Kidney (tissue), 14 donors: ENCODE data around the gene NLRP14. TPM values are rescaled to one million over a fixed set of nuclear protein-coding genes. Genes with fewer than 3 reads are reported as not detected.
A peak's percentile ranks its signal among the peaks of the same experiment; 100 is the strongest.

Source experiments
- DNase-seq, 5 donors: peaks; one replicate each; pipeline ENCODE4 v3.0.0-alpha.2; 2013 to 2020
- FAIRE-seq: peaks from 2 replicates; lab custom pipeline; 2012; peaks lifted over from hg19 to GRCh38; lab: Jason Lieb, UNC
- H3K27ac ChIP-seq, 2 donors: one replicate each; pipeline ENCODE4 v1.7.0; 2013; ENCODE audit warnings: low read depth in 2 of 2, low read length in 2 of 2, inconsistent platforms in 1 of 2
- H3K27me3 ChIP-seq: one replicate; pipeline ENCODE4 v1.7.1; 2013; ENCODE audit warnings: low read length, inconsistent platforms; ENCODE audit not compliant: control insufficient read depth, insufficient read depth
- H3K36me3 ChIP-seq, 3 donors: one replicate each; pipeline versions ENCODE4 v1.7.0 to v1.7.1; 2013; ENCODE audit warnings: low read length in 3 of 3, control low read depth in 1 of 3, inconsistent platforms in 1 of 3; ENCODE audit not compliant: insufficient read depth in 3 of 3, control insufficient read depth in 2 of 3
- H3K4me1 ChIP-seq, 3 donors: one replicate each; pipeline versions ENCODE4 v1.7.0 to v1.7.1; 2013; ENCODE audit warnings: low read length in 3 of 3, inconsistent platforms in 1 of 3, low read depth in 1 of 3; ENCODE audit not compliant: control insufficient read depth in 2 of 3, insufficient read depth in 2 of 3
- H3K4me3 ChIP-seq, 3 donors: one replicate each; pipeline versions ENCODE4 v1.7.0 to v1.8.1; 2013; ENCODE audit warnings: low read length in 3 of 3, control low read depth in 1 of 3, inconsistent platforms in 1 of 3
- H3K9ac ChIP-seq, 3 donors: one replicate each; pipeline versions ENCODE4 v1.7.0 to v1.7.1; 2013; ENCODE audit warnings: low read length in 3 of 3, control low read depth in 1 of 3, inconsistent platforms in 1 of 3
- H3K9me3 ChIP-seq, 3 donors: one replicate each; pipeline versions ENCODE4 v1.7.0 to v1.7.1; 2013; ENCODE audit warnings: low read length in 3 of 3, control low read depth in 1 of 3, inconsistent platforms in 1 of 3; ENCODE audit not compliant: control insufficient read depth in 2 of 3, insufficient read depth in 1 of 3
- CTCF ChIP-seq: IDR thresholded peaks from 3 replicates; pipeline ENCODE4 v1.5.1; 2012; ENCODE audit warnings: mild to moderate bottlenecking, moderate library complexity, borderline replicate concordance; ENCODE audit not compliant: insufficient read depth; ENCODE audit errors: extremely low read depth
- intact Hi-C: fragments of 100-400 bp; cut with DNase I; formaldehyde crosslinking; loops from one replicate; pipeline ENCODE4 v1.11.1; 2022
- polyA plus RNA-seq: library from polyadenylated mRNA; stranded (reverse); fragments of 350-450 nt; fragmentation: Illumina TruSeq; extraction: RNeasy Lipid Tissue Mini Kit (QIAGEN cat#74804); gene quantifications from one replicate; pipeline ENCODE4 v1.2.3, GENCODE V29; 2014; ENCODE audit warnings: low read depth, low replicate concordance; ENCODE audit not compliant: insufficient read depth
- total RNA-seq: library from RNA; stranded (reverse); fragmentation: NEBNext Ultra II Directional; extraction: Animal tissue kit (Norgen Biotek cat#: 25700); gene quantifications from one replicate; pipeline ENCODE4 v1.2.1, GENCODE V29; 2021
- donor health status: control.
- donor health status: control.
- donor health status: control.
- donor health status: control.
- donor health status: control.
- donor health status: DM: yes; HTN: yes; CAD: no.
- donor health status: Normal renal cell carcinoma (clear cell type).

The NLRP14 gene
- total and polyA plus RNA-seq, 2 donors from 2014 or later: 0.28 to 0.47 TPM

GRCh38 chr11:7056828-7057513, 36.7 kb downstream of the NLRP14 start:
- Histone ChIP-seq H3K27ac (no peak overlapping the region), H3K9me3 (no peaks in the 10 kb centered on the region), H3K9ac (no peak overlapping the region), H3K27me3 (no peaks in the 10 kb centered on the region), H3K4me3 (no peak overlapping the region), H3K36me3 (no peaks in the 10 kb centered on the region), H3K4me1 (no peaks in the 10 kb centered on the region)
- FAIRE-seq (no peak), DNase-seq (no peak)
- no peak for TF ChIP-seq CTCF
- intact Hi-C loops: no loop called here

DNA sequence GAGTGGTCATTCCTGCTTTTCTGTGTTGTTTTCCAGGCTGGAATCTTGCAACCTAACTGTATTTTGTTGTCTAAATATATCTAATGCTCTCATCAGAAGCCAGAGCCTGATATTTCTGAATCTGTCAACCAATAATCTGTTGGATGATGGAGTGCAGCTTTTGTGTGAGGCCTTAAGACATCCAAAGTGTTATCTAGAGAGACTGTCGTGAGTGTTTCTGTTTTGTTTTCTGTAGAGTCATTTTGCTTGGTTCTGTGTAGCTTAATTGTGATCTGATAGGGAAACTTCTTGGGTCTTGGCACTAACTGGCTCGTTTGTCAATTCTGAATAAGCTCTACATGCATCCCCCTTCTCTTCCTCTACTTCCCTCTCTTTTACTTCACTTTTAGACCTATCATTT, 37.4 kb downstream of the NLRP14 start:
- Histone ChIP-seq H3K36me3 (no peaks in the 10 kb centered on the region), H3K9me3 (no peaks in the 10 kb centered on the region), H3K4me1 (no peaks in the 10 kb centered on the region), H3K9ac (no peak overlapping the region), H3K4me3 (no peak overlapping the region), H3K27ac (no peak overlapping the region), H3K27me3 (no peaks in the 10 kb centered on the region)
- FAIRE-seq: no peak
- no peak for TF ChIP-seq CTCF
- DNase-seq: no peak
- intact Hi-C loops: no loop called here

DNA sequence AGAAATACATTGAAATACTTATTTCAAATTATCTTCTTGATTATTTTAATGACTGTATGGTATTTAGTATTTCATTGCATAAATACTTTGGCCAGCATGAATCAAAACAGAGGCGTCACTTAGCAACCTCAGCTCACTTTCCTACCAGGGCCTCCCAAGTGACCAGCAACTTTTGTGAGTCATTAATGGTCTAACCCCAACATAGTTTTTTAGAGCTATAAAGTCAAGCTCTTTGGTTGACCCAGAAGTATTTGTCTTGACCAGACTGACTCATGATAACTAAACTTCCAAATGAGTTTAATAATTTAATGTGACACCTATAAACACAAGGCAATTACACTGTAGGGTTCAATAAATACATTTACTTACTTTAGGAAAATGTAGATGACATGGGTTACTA, 40.6 kb downstream of the NLRP14 start:
- Histone ChIP-seq H3K27me3 (no peaks in the 10 kb centered on the region), H3K9ac (no peak overlapping the region), H3K27ac (no peak overlapping the region), H3K36me3 (no peaks in the 10 kb centered on the region), H3K4me1 (no peaks in the 10 kb centered on the region), H3K9me3 (no peaks in the 10 kb centered on the region), H3K4me3 (no peak overlapping the region)
- intact Hi-C loops: no loop called here
- FAIRE-seq (peak; percentile 23), DNase-seq (no peak)
- TF ChIP-seq CTCF: no peak

DNA sequence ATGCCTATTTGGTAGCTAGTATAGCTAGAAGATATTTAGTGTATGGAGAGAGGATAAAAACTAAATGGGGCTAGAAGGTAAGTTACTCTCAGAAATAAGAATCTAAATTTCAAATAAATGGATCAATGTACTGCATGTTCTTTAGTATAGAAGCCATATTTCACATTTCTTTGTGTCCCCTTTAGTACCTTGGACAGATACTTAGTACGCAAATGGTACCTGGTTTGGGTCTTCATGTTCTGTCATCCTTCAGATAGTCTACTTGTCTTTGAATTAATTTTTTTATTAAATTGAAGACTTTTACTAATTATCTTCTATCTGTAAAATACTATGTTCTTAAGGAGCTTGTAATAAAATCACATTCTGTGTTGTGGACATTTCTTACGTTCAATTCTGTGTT, 42.3 kb downstream of the NLRP14 start:
- H3K4me3 ChIP-seq: no peak overlapping the region
- no peak for FAIRE-seq
- no peaks in the 10 kb centered on the region for H3K4me1 ChIP-seq
- H3K9me3 ChIP-seq: no peaks in the 10 kb centered on the region
- H3K27ac ChIP-seq: no peak overlapping the region
- H3K27me3 ChIP-seq: no peaks in the 10 kb centered on the region
- H3K9ac ChIP-seq: no peak overlapping the region
- no peak for TF ChIP-seq CTCF
- DNase-seq: no peak
- intact Hi-C loops: no loop called here
- H3K36me3 ChIP-seq: no peaks in the 10 kb centered on the region
